ENCODE results near the gene CDC25B.

The CDC25B gene

GRCh38 chr20:3811467-3812258, 15.6 kb downstream of the CDC25B start:
- peaks cover 16% of the 10 kb centered on the region for H3K27me3 Mint-ChIP-seq (ENCODE audit: low read depth, poor library complexity)
- no peak overlapping the region for H3K4me3 Mint-ChIP-seq
- DNase-seq: no peak
- H3K9me3 Mint-ChIP-seq: no peaks in the 10 kb centered on the region
- no peak overlapping the region for H3K27ac Mint-ChIP-seq
- TF ChIP-seq CTCF (IDR thresholded peaks at IDR 0.05): no peak
- H3K36me3 Mint-ChIP-seq (ENCODE audit: low read depth): no peaks in the 10 kb centered on the region
- peaks cover 23% of the 10 kb centered on the region for H3K4me1 Mint-ChIP-seq

- Mint-ChIP-seq H3K9me3 (no peaks in the 10 kb centered on the region), H3K36me3 (ENCODE audit: low read depth) (no peaks in the 10 kb centered on the region), H3K27ac (no peak overlapping the region), H3K4me3 (no peak overlapping the region), H3K4me1 (peaks cover 17% of the 10 kb centered on the region), H3K27me3 (ENCODE audit: low read depth, poor library complexity) (peaks cover 16% of the 10 kb centered on the region)
- no peak for DNase-seq
- TF ChIP-seq CTCF (IDR thresholded peaks at IDR 0.05): no peak
Observed at GRCh38 chr20:3812259-3812681, 16.2 kb downstream of the CDC25B start.

- DNase-seq: no peak
- H3K36me3 Mint-ChIP-seq (ENCODE audit: low read depth): no peaks in the 10 kb centered on the region
- no peak for TF ChIP-seq CTCF (IDR thresholded peaks at IDR 0.05)
- H3K9me3 Mint-ChIP-seq: no peaks in the 10 kb centered on the region
- H3K4me1 Mint-ChIP-seq: peaks cover 9% of the 10 kb centered on the region
- no peak overlapping the region for H3K27ac Mint-ChIP-seq
- H3K4me3 Mint-ChIP-seq: no peak overlapping the region
- H3K27me3 Mint-ChIP-seq (ENCODE audit: low read depth, poor library complexity): peaks cover 16% of the 10 kb centered on the region
Observed at GRCh38 chr20:3812975-3813847, 17.1 kb downstream of the CDC25B start.

GRCh38 chr20:3813848-3814581, 17.9 kb downstream of the CDC25B start:
- no peak overlapping the region for H3K27ac Mint-ChIP-seq
- no peak overlapping the region for H3K4me3 Mint-ChIP-seq
- H3K27me3 Mint-ChIP-seq (ENCODE audit: low read depth, poor library complexity): peaks cover 16% of the 10 kb centered on the region
- no peak for DNase-seq
- TF ChIP-seq CTCF (IDR thresholded peaks at IDR 0.05): no peak
- no peaks in the 10 kb centered on the region for H3K36me3 Mint-ChIP-seq (ENCODE audit: low read depth)
- peaks cover 17% of the 10 kb centered on the region for H3K4me1 Mint-ChIP-seq
- no peaks in the 10 kb centered on the region for H3K9me3 Mint-ChIP-seq

GRCh38 chr20:3814928-3815495, 18.9 kb downstream of the CDC25B start:
- H3K36me3 Mint-ChIP-seq (ENCODE audit: low read depth): no peaks in the 10 kb centered on the region
- peaks cover 26% of the 10 kb centered on the region for H3K4me1 Mint-ChIP-seq
- no peak overlapping the region for H3K27ac Mint-ChIP-seq

More at GRCh38 chr20:3814928-3815495, 18.9 kb downstream of the CDC25B start:
- Mint-ChIP-seq H3K27me3 (ENCODE audit: low read depth, poor library complexity) (peaks cover 14% of the 10 kb centered on the region), H3K4me3 (no peak overlapping the region), H3K9me3 (no peaks in the 10 kb centered on the region)
- no peak for TF ChIP-seq CTCF (IDR thresholded peaks at IDR 0.05)
- DNase-seq: no peak
